ENCODE results near the gene EBF3. TPM values are rescaled to one million over a fixed set of nuclear protein-coding genes. Genes with fewer than 3 reads are reported as not detected.

The EBF3 gene
- total RNA-seq, 1 donor from 2014 or later: not detected

DNA sequence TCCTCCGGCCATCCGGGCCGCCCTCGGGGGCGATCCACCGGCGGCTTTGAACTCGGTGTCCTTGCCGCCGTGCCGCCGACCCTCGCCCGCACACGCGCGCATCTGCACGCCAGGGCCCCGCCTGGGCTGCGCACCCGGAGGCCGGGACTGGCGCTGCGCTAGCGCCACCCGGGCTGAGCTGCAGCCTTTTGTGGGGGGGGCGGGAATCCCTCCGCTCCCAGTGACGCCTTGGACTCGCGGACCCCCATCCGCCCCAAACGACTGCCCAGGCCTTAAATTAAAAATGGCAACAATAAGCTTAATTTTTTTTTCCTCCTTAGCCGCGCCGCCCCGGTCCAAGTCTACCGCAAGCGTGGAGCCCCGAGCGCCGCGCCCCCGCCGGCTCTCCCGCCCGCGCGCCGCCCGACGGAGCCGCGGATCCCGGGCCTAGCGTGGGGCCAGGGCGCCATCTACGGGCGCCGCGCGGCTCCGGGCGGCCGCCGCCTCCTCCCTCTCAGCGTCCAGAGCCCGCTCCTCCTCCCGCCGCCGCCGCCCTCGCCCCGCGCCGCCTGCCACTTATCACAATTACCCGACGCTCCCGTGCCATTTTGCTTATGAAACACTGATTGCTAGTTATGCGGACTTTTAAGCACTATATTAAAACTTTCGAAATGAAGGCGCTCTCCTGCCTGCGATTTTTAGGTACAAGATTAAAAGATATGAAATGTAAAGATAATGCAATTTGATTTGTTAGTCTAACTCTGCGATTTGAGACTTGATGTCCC is 7.5 kb upstream of the EBF3 start:
- TF ChIP-seq, protein P1, sequence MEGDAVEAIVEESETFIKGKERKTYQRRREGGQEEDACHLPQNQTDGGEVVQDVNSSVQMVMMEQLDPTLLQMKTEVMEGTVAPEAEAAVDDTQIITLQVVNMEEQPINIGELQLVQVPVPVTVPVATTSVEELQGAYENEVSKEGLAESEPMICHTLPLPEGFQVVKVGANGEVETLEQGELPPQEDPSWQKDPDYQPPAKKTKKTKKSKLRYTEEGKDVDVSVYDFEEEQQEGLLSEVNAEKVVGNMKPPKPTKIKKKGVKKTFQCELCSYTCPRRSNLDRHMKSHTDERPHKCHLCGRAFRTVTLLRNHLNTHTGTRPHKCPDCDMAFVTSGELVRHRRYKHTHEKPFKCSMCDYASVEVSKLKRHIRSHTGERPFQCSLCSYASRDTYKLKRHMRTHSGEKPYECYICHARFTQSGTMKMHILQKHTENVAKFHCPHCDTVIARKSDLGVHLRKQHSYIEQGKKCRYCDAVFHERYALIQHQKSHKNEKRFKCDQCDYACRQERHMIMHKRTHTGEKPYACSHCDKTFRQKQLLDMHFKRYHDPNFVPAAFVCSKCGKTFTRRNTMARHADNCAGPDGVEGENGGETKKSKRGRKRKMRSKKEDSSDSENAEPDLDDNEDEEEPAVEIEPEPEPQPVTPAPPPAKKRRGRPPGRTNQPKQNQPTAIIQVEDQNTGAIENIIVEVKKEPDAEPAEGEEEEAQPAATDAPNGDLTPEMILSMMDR (IDR thresholded peaks at IDR 0.05): peak; percentile 77
- peak overlapping the region; percentile 35 for H3K4me3 Mint-ChIP-seq (ENCODE audit: unreplicated experiment)
- peaks cover 69% of the 10 kb centered on the region for H3K27me3 Mint-ChIP-seq (ENCODE audit: low read depth)
- DNase-seq (ENCODE audit: low spot score): no peak
- H3K36me3 Mint-ChIP-seq (ENCODE audit: low read depth): no peaks in the 10 kb centered on the region
- peaks cover 15% of the 10 kb centered on the region for H3K4me1 Mint-ChIP-seq (ENCODE audit: low read depth)
- no peaks in the 10 kb centered on the region for H3K9me3 Mint-ChIP-seq (ENCODE audit: low read depth)
- no peak overlapping the region for H3K27ac Mint-ChIP-seq (ENCODE audit: unreplicated experiment)

DNA sequence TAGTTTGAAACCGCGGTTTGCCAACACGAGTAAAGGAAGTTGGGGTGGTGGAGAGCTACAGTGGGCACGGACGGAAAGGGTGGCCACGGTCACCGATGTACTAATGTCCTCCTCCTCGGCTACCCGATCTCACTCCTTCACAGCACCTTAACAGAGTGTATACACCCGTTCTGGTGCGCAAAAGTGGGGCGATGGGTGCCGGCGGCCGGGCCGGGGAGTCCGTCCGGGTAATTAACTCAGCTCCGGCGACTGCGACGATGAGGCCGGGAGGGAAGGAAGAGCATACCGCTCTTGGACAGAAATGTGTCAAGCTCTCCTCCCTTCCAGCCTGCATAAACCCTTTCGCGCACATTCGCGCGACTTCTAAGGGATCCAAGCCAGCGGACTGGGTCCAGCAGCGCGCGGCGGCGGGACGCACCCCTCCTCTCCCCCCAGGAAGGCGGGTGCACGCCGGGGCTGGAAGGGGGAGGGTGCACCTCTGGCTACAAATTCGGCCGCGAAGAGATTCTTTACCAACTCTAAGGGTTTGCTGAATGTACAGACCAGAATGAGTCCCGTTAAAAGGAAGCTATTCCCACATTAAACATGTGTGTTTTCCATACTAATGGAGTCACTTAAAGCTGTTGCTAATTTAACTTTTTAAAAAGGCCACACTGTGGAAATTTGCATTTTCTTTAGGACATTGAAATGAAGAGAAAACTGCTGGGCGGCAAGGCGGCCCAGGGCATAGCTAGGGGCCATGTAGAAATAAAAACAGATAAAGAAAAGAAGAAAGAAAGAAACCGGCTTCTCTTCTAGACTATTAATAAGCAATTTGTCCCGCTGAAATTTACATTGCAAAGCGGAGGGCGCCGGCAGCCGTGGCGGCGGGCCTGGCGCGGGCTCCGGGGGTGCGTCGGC is 6.6 kb upstream of the EBF3 start:
- no peak for DNase-seq (ENCODE audit: low spot score)
- Mint-ChIP-seq H3K9me3 (ENCODE audit: low read depth) (no peaks in the 10 kb centered on the region), H3K27me3 (ENCODE audit: low read depth) (peaks cover 70% of the 10 kb centered on the region), H3K4me1 (ENCODE audit: low read depth) (peaks cover 15% of the 10 kb centered on the region), H3K4me3 (ENCODE audit: unreplicated experiment) (peak overlapping the region; percentile 51), H3K36me3 (ENCODE audit: low read depth) (no peaks in the 10 kb centered on the region), H3K27ac (ENCODE audit: unreplicated experiment) (no peak overlapping the region)
- TF ChIP-seq, protein P1 (IDR thresholded peaks at IDR 0.05): no peak

DNA sequence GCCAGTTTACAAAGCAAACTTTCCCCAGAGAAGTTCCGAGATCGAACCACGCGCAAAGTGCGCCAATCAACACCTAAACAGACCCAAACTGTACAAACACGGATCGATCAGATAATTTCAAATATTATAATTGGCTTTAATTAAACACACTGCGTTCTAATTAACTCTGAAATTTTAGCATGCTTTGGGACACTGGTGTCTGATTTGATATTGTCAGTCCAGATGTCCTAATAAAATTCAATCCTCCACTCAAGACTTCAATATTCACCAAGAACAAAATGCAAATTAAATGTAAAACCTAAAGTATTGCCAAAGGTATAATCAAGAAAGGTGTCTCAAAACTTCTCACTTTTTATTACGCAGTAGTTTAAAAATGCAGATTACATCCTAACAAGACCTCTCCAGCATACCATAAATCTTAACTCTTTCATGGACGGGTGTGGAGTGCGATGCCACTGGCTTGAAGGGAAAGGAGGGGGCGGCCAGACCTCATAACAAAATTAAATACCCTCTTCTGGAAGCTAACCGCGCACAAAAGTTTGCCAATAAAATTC is 5.9 kb upstream of the EBF3 start:
- H3K27me3 Mint-ChIP-seq (ENCODE audit: low read depth): peaks cover 68% of the 10 kb centered on the region
- H3K4me3 Mint-ChIP-seq (ENCODE audit: unreplicated experiment): no peak overlapping the region
- H3K9me3 Mint-ChIP-seq (ENCODE audit: low read depth): no peaks in the 10 kb centered on the region
- no peaks in the 10 kb centered on the region for H3K36me3 Mint-ChIP-seq (ENCODE audit: low read depth)
- TF ChIP-seq, protein P1 (IDR thresholded peaks at IDR 0.05): no peak
- DNase-seq (ENCODE audit: low spot score): no peak
- H3K27ac Mint-ChIP-seq (ENCODE audit: unreplicated experiment): no peak overlapping the region
- H3K4me1 Mint-ChIP-seq (ENCODE audit: low read depth): peaks cover 15% of the 10 kb centered on the region

DNA sequence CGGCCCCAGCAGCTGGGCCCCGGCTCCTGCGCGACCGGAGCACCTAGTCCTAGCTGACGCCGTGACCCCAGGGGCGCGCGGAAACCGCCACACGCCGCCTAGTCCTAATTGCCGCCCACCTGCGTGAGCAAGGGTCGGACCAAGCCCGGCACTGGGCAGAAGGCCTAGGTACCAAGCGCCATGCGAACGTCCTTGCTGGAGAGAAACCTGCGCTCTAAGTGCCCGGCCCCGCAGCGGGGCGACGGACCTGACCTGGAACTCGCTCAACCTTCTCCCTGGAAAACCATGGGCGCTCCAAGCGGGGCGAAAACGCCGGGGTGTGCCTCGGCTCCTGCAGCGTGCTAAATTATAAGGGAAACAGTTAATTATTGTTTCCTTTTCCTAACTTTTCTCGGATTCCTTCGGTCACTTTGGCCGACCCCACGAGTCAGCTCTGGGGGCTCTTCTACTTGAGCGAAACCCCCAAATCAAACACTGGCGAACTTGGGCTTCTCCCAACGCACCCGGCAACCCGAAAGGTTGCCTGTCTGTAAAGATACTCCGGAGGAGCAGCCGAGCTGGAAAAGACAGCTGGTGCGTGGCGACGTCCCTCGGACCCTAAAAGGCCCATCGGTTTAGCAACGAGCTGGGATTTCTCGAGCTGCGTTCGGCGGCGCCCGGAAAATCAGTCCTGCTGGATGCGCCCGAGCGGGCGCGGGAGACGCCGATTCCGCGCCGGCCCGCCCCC is 5.3 kb upstream of the EBF3 start:
- no peak for DNase-seq (ENCODE audit: low spot score)
- peaks cover 63% of the 10 kb centered on the region for H3K27me3 Mint-ChIP-seq (ENCODE audit: low read depth)
- H3K9me3 Mint-ChIP-seq (ENCODE audit: low read depth): no peaks in the 10 kb centered on the region
- TF ChIP-seq, protein P1 (IDR thresholded peaks at IDR 0.05): peak; percentile 66
- no peak overlapping the region for H3K4me3 Mint-ChIP-seq (ENCODE audit: unreplicated experiment)
- peaks cover 18% of the 10 kb centered on the region for H3K4me1 Mint-ChIP-seq (ENCODE audit: low read depth)
- no peak overlapping the region for H3K27ac Mint-ChIP-seq (ENCODE audit: unreplicated experiment)
- no peaks in the 10 kb centered on the region for H3K36me3 Mint-ChIP-seq (ENCODE audit: low read depth)

DNA sequence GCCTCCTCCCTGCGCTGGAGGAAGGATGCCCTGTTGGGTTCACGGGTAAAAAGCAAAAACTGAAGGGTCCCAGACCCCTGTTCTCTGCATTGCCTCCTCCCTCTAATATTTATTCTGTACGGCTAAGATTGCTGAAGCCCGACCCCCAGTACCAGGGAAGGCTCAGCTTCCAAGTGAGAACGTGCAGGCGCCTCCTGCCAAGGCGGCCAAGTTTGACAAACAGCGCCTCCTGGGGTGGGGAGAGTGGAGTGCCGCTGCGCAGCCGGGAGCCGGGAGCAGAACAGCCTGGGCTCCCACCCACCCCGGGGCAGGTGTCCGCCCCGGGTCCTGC is 4.7 kb upstream of the EBF3 start:
- Mint-ChIP-seq H3K4me1 (ENCODE audit: low read depth) (peaks cover 18% of the 10 kb centered on the region), H3K9me3 (ENCODE audit: low read depth) (no peaks in the 10 kb centered on the region), H3K27me3 (ENCODE audit: low read depth) (peaks cover 59% of the 10 kb centered on the region), H3K4me3 (ENCODE audit: unreplicated experiment) (no peak overlapping the region), H3K36me3 (ENCODE audit: low read depth) (no peaks in the 10 kb centered on the region), H3K27ac (ENCODE audit: unreplicated experiment) (no peak overlapping the region)
- DNase-seq (ENCODE audit: low spot score): no peak
- TF ChIP-seq, protein P1 (IDR thresholded peaks at IDR 0.05): peak; percentile 81

All from chondrocyte (in vitro differentiated cells).